Loucy (cell line): ENCODE measurements around the gene PCDHGC3.

Experiments
- H2AFZ ChIP-seq: fragments of 200-600 bp; sonication (generic); 2 replicates; pipeline ENCODE4 v1.6.0; 2016; ENCODE audit warnings: antibody characterized with exemption, mild to moderate bottlenecking, low read length, moderate library complexity
- H3F3A ChIP-seq: fragments of 200-600 bp; 2 replicates; pipeline ENCODE4 v1.6.0; 2016; ENCODE audit warnings: antibody characterized with exemption, low read depth, mild to moderate bottlenecking
- H3K27me3 ChIP-seq: fragments of 200-600 bp; sonication (generic); 2 replicates; pipeline ENCODE4 v1.6.1; 2014; ENCODE audit warnings: low read length, mild to moderate bottlenecking; ENCODE audit not compliant: insufficient read depth, poor library complexity, severe bottlenecking
- H3K36me3 ChIP-seq: fragments of 200-600 bp; sonication (generic); 2 replicates; pipeline ENCODE4 v1.6.1; 2016; ENCODE audit warnings: low read length; ENCODE audit not compliant: insufficient read depth
- H3K4me1 ChIP-seq: fragments of 200-600 bp; sonication (generic); 2 replicates; pipeline ENCODE4 v1.5.1; 2014; ENCODE audit warnings: low read length, mild to moderate bottlenecking; ENCODE audit not compliant: insufficient read depth, poor library complexity, severe bottlenecking
- H3K4me2 ChIP-seq: fragments of 200-600 bp; sonication (generic); 2 replicates; pipeline ENCODE4 v1.6.0; 2014; ENCODE audit warnings: antibody characterized with exemption, low read length, low read depth, mild to moderate bottlenecking; ENCODE audit not compliant: poor library complexity, severe bottlenecking
- H3K4me3 ChIP-seq: fragments of 200-600 bp; sonication (generic); 2 replicates; pipeline ENCODE4 v1.5.1; 2014; ENCODE audit warnings: low read length, mild to moderate bottlenecking, mixed read lengths; ENCODE audit not compliant: poor library complexity, severe bottlenecking
- H3K79me2 ChIP-seq: fragments of 200-600 bp; sonication (generic); 2 replicates; pipeline ENCODE4 v1.6.1; 2014; ENCODE audit warnings: low read length; ENCODE audit not compliant: insufficient read depth
- H3K9ac ChIP-seq: fragments of 200-600 bp; sonication (generic); 2 replicates; pipeline ENCODE4 v1.6.0; 2014; ENCODE audit warnings: mild to moderate bottlenecking, low read depth, low read length, moderate library complexity; ENCODE audit not compliant: poor library complexity, severe bottlenecking
- H3K9me2 ChIP-seq: fragments of 200-600 bp; sonication (generic); replicated peaks from 2 replicates; pipeline ENCODE4 v1.6.1; 2016; ENCODE audit warnings: low read depth, low read length, mixed read lengths
- H3K9me3 ChIP-seq: fragments of 200-600 bp; sonication (generic); 2 replicates; pipeline ENCODE4 v1.6.1; 2014; ENCODE audit warnings: mild to moderate bottlenecking, antibody characterized with exemption, low read length, low read depth; ENCODE audit not compliant: insufficient read depth
- H4K20me1 ChIP-seq: fragments of 200-600 bp; sonication (generic); 2 replicates; pipeline ENCODE4 v1.6.0; 2014; ENCODE audit warnings: antibody characterized with exemption, low read length, mild to moderate bottlenecking; ENCODE audit not compliant: insufficient read depth, poor library complexity, severe bottlenecking
- EZH2phosphoT487 ChIP-seq: fragments of 200-600 bp; IDR thresholded peaks from 2 replicates; pipeline ENCODE4 v1.6.1; 2018; ENCODE audit warnings: antibody characterized with exemption, mild to moderate bottlenecking, moderate library complexity, borderline replicate concordance
- TF ChIP-seq, protein P1 (sequence below): fragments of 200-600 bp; sonication (generic); conservative IDR thresholded peaks from 2 replicates; pipeline ENCODE4 v1.5.1; 2014; ENCODE audit warnings: mild to moderate bottlenecking, antibody characterized with exemption, low read length

PCDHGC3 gene

GRCh38 chr5:141512390-141512910 lies 36.7 kb downstream of the PCDHGC3 start:
- no peaks in the 10 kb centered on the region for H3F3A ChIP-seq
- H3K27me3 ChIP-seq, result no peaks in the 10 kb centered on the region

GRCh38 chr5:141512911-141513626 lies 37.3 kb downstream of the PCDHGC3 start:
- Histone ChIP-seq H3K9me2 (no peaks in the 10 kb centered on the region), H3K27me3 (no peaks in the 10 kb centered on the region), H3K79me2 (no peaks in the 10 kb centered on the region), H3F3A (no peaks in the 10 kb centered on the region), H3K9ac (no peak overlapping the region), H3K4me1 (no peaks in the 10 kb centered on the region), H3K4me3 (no peak overlapping the region), H3K4me2 (no peak overlapping the region), H3K9me3 (no peaks in the 10 kb centered on the region), H4K20me1 (no peaks in the 10 kb centered on the region), H3K36me3 (peaks cover 55% of the 10 kb centered on the region; the same call in 1 of the 2 replicates), H2AFZ (no peak overlapping the region)
- TF ChIP-seq, protein P1, sequence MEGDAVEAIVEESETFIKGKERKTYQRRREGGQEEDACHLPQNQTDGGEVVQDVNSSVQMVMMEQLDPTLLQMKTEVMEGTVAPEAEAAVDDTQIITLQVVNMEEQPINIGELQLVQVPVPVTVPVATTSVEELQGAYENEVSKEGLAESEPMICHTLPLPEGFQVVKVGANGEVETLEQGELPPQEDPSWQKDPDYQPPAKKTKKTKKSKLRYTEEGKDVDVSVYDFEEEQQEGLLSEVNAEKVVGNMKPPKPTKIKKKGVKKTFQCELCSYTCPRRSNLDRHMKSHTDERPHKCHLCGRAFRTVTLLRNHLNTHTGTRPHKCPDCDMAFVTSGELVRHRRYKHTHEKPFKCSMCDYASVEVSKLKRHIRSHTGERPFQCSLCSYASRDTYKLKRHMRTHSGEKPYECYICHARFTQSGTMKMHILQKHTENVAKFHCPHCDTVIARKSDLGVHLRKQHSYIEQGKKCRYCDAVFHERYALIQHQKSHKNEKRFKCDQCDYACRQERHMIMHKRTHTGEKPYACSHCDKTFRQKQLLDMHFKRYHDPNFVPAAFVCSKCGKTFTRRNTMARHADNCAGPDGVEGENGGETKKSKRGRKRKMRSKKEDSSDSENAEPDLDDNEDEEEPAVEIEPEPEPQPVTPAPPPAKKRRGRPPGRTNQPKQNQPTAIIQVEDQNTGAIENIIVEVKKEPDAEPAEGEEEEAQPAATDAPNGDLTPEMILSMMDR, result no peak
- TF ChIP-seq EZH2phosphoT487, result no peak

More at GRCh38 chr5:141512390-141512910, 36.7 kb downstream of the PCDHGC3 start:
- Histone ChIP-seq H3K9me3 (no peaks in the 10 kb centered on the region), H3K9ac (no peak overlapping the region), H4K20me1 (no peaks in the 10 kb centered on the region), H3K36me3 (peaks cover 49% of the 10 kb centered on the region; the same call in 1 of the 2 replicates), H3K4me2 (no peak overlapping the region), H3K4me3 (no peak overlapping the region), H3K4me1 (no peaks in the 10 kb centered on the region), H2AFZ (no peak overlapping the region), H3K9me2 (no peaks in the 10 kb centered on the region), H3K79me2 (no peaks in the 10 kb centered on the region)
- TF ChIP-seq, protein P1, result peak; percentile 84
- no peak for TF ChIP-seq EZH2phosphoT487

GRCh38 chr5:141513627-141514329 lies 38.0 kb downstream of the PCDHGC3 start:
- no peaks in the 10 kb centered on the region for H3K27me3 ChIP-seq
- no peaks in the 10 kb centered on the region for H3K9me2 ChIP-seq
- peaks cover 62% of the 10 kb centered on the region; the same call in 1 of the 2 replicates for H3K36me3 ChIP-seq
- H3K9ac ChIP-seq, result no peak overlapping the region
- H3K4me3 ChIP-seq, result no peak overlapping the region
- no peaks in the 10 kb centered on the region for H3K9me3 ChIP-seq
- no peaks in the 10 kb centered on the region for H3K79me2 ChIP-seq
- H2AFZ ChIP-seq, result no peak overlapping the region
- no peaks in the 10 kb centered on the region for H3F3A ChIP-seq
- no peaks in the 10 kb centered on the region for H3K4me1 ChIP-seq
- H4K20me1 ChIP-seq, result no peaks in the 10 kb centered on the region
- no peak overlapping the region for H3K4me2 ChIP-seq
- TF ChIP-seq, protein P1, result no peak
- TF ChIP-seq EZH2phosphoT487, result no peak
